Measurements from ENCODE around the gene SPATA17. TPM values are rescaled to one million over a fixed set of nuclear protein-coding genes. Genes with fewer than 3 reads are reported as not detected.

SPATA17 gene
- total and polyA plus RNA-seq, 2 donors (not counting 3 experiments of a cell fraction or from before 2014, with no cell fraction given), result not detected

DNA sequence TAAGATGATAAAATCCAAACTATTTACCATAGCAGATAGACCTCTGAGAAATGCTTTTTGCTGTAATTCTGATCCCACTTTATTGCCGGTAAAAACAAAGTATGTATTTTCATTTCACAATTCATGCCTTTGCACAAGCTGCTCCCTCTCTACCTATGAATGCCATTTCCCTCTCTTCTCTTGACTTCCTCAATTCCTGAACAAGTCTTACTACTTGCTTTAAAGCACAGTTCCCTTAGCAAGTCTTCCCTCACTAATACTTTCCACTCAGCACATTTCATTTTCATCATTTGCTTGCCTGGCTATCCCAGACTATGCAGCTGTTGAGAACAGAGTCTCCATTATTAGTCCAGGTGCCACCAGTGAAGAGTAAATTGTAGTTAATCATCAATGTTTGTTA is 14.0 kb upstream of the SPATA17 start:
- POLR2A ChIA-PET, result no interaction called here
- CTCF ChIA-PET, result no interaction called here
- H3K27me3 ChIP-seq (ENCODE audit: control insufficient read depth in 2 of 2, insufficient read depth in 2 of 2, low read length in 2 of 2), result no peaks in the 10 kb centered on the region
- no peak for DNase-seq (ENCODE audit: low read depth, low spot score)
- no peaks in the 10 kb centered on the region for H3K9me3 ChIP-seq (replicated peaks; ENCODE audit: control insufficient read depth, insufficient read depth, low read length)
- no peak overlapping the region for H3K4me2 ChIP-seq (ENCODE audit: insufficient read depth, low read length)
- H3K36me3 ChIP-seq (ENCODE audit: control insufficient read depth in 2 of 2, extremely low read depth in 1 of 2, insufficient read depth in 2 of 2, low read length in 2 of 2), result peaks cover 0 to 4% of the 10 kb centered on the region in 2 experiments
- dilution Hi-C loops (cut with MboI; ENCODE audit: extremely low pct_ligation_motif_present, low sequenced_read_pairs), result no loop called here
- peaks cover 23% of the 10 kb centered on the region for H3K79me2 ChIP-seq (ENCODE audit: control insufficient read depth, insufficient read depth, low read length)
- intact Hi-C loops (cut with micrococcal nuclease), result no loop called here
- no peak for TF ChIP-seq MYC (IDR thresholded peaks at IDR 0.05; ENCODE audit: low read depth, low read length)
- TF ChIP-seq, protein P1, sequence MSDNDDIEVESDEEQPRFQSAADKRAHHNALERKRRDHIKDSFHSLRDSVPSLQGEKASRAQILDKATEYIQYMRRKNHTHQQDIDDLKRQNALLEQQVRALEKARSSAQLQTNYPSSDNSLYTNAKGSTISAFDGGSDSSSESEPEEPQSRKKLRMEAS (IDR thresholded peaks at IDR 0.05; ENCODE audit: insufficient read depth, insufficient read length), result no peak
- no peak for TF ChIP-seq JUN (IDR thresholded peaks at IDR 0.05; ENCODE audit: borderline replicate concordance, insufficient read depth, insufficient read length, low read depth)
- TF ChIP-seq, protein P2, sequence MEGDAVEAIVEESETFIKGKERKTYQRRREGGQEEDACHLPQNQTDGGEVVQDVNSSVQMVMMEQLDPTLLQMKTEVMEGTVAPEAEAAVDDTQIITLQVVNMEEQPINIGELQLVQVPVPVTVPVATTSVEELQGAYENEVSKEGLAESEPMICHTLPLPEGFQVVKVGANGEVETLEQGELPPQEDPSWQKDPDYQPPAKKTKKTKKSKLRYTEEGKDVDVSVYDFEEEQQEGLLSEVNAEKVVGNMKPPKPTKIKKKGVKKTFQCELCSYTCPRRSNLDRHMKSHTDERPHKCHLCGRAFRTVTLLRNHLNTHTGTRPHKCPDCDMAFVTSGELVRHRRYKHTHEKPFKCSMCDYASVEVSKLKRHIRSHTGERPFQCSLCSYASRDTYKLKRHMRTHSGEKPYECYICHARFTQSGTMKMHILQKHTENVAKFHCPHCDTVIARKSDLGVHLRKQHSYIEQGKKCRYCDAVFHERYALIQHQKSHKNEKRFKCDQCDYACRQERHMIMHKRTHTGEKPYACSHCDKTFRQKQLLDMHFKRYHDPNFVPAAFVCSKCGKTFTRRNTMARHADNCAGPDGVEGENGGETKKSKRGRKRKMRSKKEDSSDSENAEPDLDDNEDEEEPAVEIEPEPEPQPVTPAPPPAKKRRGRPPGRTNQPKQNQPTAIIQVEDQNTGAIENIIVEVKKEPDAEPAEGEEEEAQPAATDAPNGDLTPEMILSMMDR (IDR thresholded peaks at IDR 0.05; ENCODE audit: extremely low read depth in 1 of 2, insufficient read depth in 1 of 2, low read depth in 1 of 2, low read length in 2 of 2), result no peak
- no peak for TF ChIP-seq POLR2A (IDR thresholded peaks at IDR 0.05; ENCODE audit: low read depth, low read length)
- TF ChIP-seq POLR2AphosphoS5 (IDR thresholded peaks at IDR 0.05; ENCODE audit: insufficient read depth, low read depth, low read length), result no peak
- TF ChIP-seq GATA2 (IDR thresholded peaks at IDR 0.05; ENCODE audit: insufficient read depth, insufficient read length, low read depth, low read length), result no peak
- no peak for TF ChIP-seq EZH2 (IDR thresholded peaks at IDR 0.05; ENCODE audit: borderline replicate concordance, low read depth, low read length, severe bottlenecking)
- TF ChIP-seq FOS (IDR thresholded peaks at IDR 0.05; ENCODE audit: borderline replicate concordance, insufficient read depth, low read length), result no peak
- no peak overlapping the region for H3K9ac ChIP-seq (replicated peaks; ENCODE audit: extremely low read depth, insufficient read depth, low read length)
- no TSS peak for BruUV-seq (replicated peaks)
- no peak overlapping the region for H2AFZ ChIP-seq (ENCODE audit: low read depth, low read length)
- no peak overlapping the region for H3K4me3 ChIP-seq (replicated peaks in 1 of 3; ENCODE audit: insufficient read depth in 1 of 3, low read depth in 1 of 3, low read length in 3 of 3)
- H4K20me1 ChIP-seq (replicated peaks; ENCODE audit: control insufficient read depth, extremely low read depth, insufficient read depth, low read length), result no peaks in the 10 kb centered on the region
- no peak for FAIRE-seq
- H3K9me1 ChIP-seq (replicated peaks; ENCODE audit: control insufficient read depth, extremely low read depth, insufficient read depth, low read length), result no peaks in the 10 kb centered on the region
- H3K27ac ChIP-seq (ENCODE audit: insufficient read depth, low read depth, low read length), result no peak overlapping the region
- H3K4me1 ChIP-seq (ENCODE audit: control insufficient read depth, extremely low read depth, insufficient read depth, low read length), result no peaks in the 10 kb centered on the region
